Fibroblast of the aortic adventitia (primary cell): ENCODE results near the gene ALG14. TPM values are rescaled to one million over a fixed set of nuclear protein-coding genes. Genes with fewer than 3 reads are reported as not detected.

Experiments used
- DNase-seq: peaks from one replicate; pipeline ENCODE4 v3.0.0-alpha.2; 2010; ENCODE audit warnings: low read depth
- H3K4me3 ChIP-seq: 2 replicates; pipeline ENCODE4 v1.5.1; 2011; ENCODE audit warnings: low read depth, mild to moderate bottlenecking, control low read depth, low read length, moderate library complexity
- CTCF ChIP-seq: IDR thresholded peaks from 2 replicates; pipeline ENCODE4 v1.5.1; 2011; ENCODE audit warnings: mild to moderate bottlenecking, low read length, control low read depth, inconsistent platforms; ENCODE audit not compliant: insufficient read depth
- total RNA-seq: library from RNA; depleted of rRNA; stranded (reverse); fragments of >200 nt; gene quantifications from 2 replicates; pipeline ENCODE4 v1.2.3, GENCODE V29; 2012; ENCODE audit warnings: low replicate concordance

ALG14 gene
- total RNA-seq, 1 donor: 2.4 TPM

- no peak for TF ChIP-seq CTCF
- H3K4me3 ChIP-seq: no peak overlapping the region
- no peak for DNase-seq
These were observed 93.6 kb downstream of the ALG14 start for GRCh38 chr1:94979131-94979530.

- no peak for TF ChIP-seq CTCF
These were observed 94.3 kb downstream of the ALG14 start for GRCh38 chr1:94978401-94978800.

GRCh38 chr1:94976971-94977548, 95.7 kb downstream of the ALG14 start:
- TF ChIP-seq CTCF: no peak
- no peak for DNase-seq
- H3K4me3 ChIP-seq: no peak overlapping the region

More at GRCh38 chr1:94978401-94978800, 94.3 kb downstream of the ALG14 start:
- DNase-seq: no peak
- H3K4me3 ChIP-seq: no peak overlapping the region

GRCh38 chr1:94974824-94975223, 97.9 kb downstream of the ALG14 start:
- no peak overlapping the region for H3K4me3 ChIP-seq
- peak; percentile 60 for DNase-seq
- no peak for TF ChIP-seq CTCF

- no peak overlapping the region for H3K4me3 ChIP-seq
- TF ChIP-seq CTCF: no peak
These were observed 98.5 kb downstream of the ALG14 start for GRCh38 chr1:94974241-94974640.

GRCh38 chr1:94973309-94973922, 99.3 kb downstream of the ALG14 start:
- H3K4me3 ChIP-seq: no peak overlapping the region
- no peak for TF ChIP-seq CTCF
- DNase-seq: peak; percentile 60

More at GRCh38 chr1:94974241-94974640, 98.5 kb downstream of the ALG14 start:
- DNase-seq: peak; percentile 72

GRCh38 chr1:94971491-94971924, 101.2 kb downstream of the ALG14 start:
- no peak for TF ChIP-seq CTCF
- no peak overlapping the region for H3K4me3 ChIP-seq
- no peak for DNase-seq
